Hepatocyte (in vitro differentiated cells): ENCODE measurements around the gene TTC39A. TPM values are rescaled to one million over a fixed set of nuclear protein-coding genes. Genes with fewer than 3 reads are reported as not detected.

ENCODE experiments used
- DNase-seq: peaks from one replicate; pipeline ENCODE4 v3.0.0-alpha.2; 2016; ENCODE audit warnings: low spot score
- H2AFZ ChIP-seq: fragments of 200-600 bp; sonication (generic); 2 replicates; pipeline ENCODE4 v1.6.0; 2016; ENCODE audit warnings: antibody characterized with exemption, mild to moderate bottlenecking
- H3K27ac ChIP-seq: fragments of 200-600 bp; sonication (generic); 2 replicates; pipeline ENCODE4 v1.5.1; 2016; ENCODE audit warnings: mild to moderate bottlenecking
- H3K27me3 ChIP-seq: fragments of 200-600 bp; sonication (generic); 2 replicates; pipeline ENCODE4 v1.6.1; 2016
- H3K36me3 ChIP-seq: fragments of 200-600 bp; sonication (generic); replicated peaks from 2 replicates; pipeline ENCODE4 v1.5.1; 2016; ENCODE audit warnings: low read depth; ENCODE audit not compliant: insufficient read depth
- H3K4me1 ChIP-seq: fragments of 200-600 bp; sonication (generic); 2 replicates; pipeline ENCODE4 v1.5.1; 2016; ENCODE audit warnings: mild to moderate bottlenecking, moderate library complexity; ENCODE audit not compliant: insufficient read depth
- H3K4me2 ChIP-seq: fragments of 200-600 bp; sonication (generic); 2 replicates; pipeline ENCODE4 v1.6.0; 2016
- H3K4me3 ChIP-seq: fragments of 200-600 bp; sonication (generic); 2 replicates; pipeline ENCODE4 v1.5.1; 2016; ENCODE audit warnings: mild to moderate bottlenecking
- H3K79me2 ChIP-seq: fragments of 200-600 bp; sonication (generic); 2 replicates; pipeline ENCODE4 v1.6.0; 2017; ENCODE audit warnings: mild to moderate bottlenecking
- H3K9me2 ChIP-seq: fragments of 200-600 bp; sonication (generic); replicated peaks from 2 replicates; pipeline ENCODE4 v1.6.0; 2017; ENCODE audit warnings: mild to moderate bottlenecking; ENCODE audit not compliant: insufficient read depth
- H3K9me3 ChIP-seq: fragments of 200-600 bp; sonication (generic); 2 replicates; pipeline ENCODE4 v1.5.1; 2016; ENCODE audit warnings: low read depth, mild to moderate bottlenecking
- H4K20me1 ChIP-seq: fragments of 200-600 bp; sonication (generic); 2 replicates; pipeline ENCODE4 v1.6.0; 2016; ENCODE audit warnings: mild to moderate bottlenecking; ENCODE audit not compliant: insufficient read depth, poor library complexity, severe bottlenecking
- CTCF ChIP-seq: fragments of 200-600 bp; sonication (generic); IDR thresholded peaks from 2 replicates; pipeline ENCODE4 v1.5.1; 2016; ENCODE audit warnings: antibody characterized with exemption, mild to moderate bottlenecking; ENCODE audit not compliant: poor library complexity
- EZH2 ChIP-seq: fragments of 200-600 bp; sonication (generic); IDR thresholded peaks from 2 replicates; pipeline ENCODE4 v1.6.1; 2016; ENCODE audit warnings: antibody characterized with exemption, mild to moderate bottlenecking, borderline replicate concordance
- EZH2phosphoT487 ChIP-seq: fragments of 200-600 bp; sonication (generic); IDR thresholded peaks from one replicate; pipeline ENCODE4 v1.6.1; 2018; ENCODE audit warnings: antibody characterized with exemption, mild to moderate bottlenecking, low read depth, moderate library complexity; ENCODE audit not compliant: unreplicated experiment, severe bottlenecking
- WGBS: methylation state at CpG from one replicate; pipeline ENCODE4 v1.1.6; 2016; ENCODE audit warnings: low lambda C conversion rate; ENCODE audit errors: missing lambda C conversion rate; 5-methylcytosine and 5-hydroxymethylcytosine counted together
- polyA plus RNA-seq: library from polyadenylated mRNA; unstranded; fragments of >200 nt; fragmentation: Nextera tagmentation; extraction: Ambion mirVana; gene quantifications from 2 replicates; pipeline ENCODE4 v1.2.1, GENCODE V29; 2016
- total RNA-seq: library from RNA; depleted of rRNA; stranded (reverse); fragments of >200 nt; gene quantifications from 2 replicates; pipeline ENCODE4 v1.2.3, GENCODE V29; 2014

Gene TTC39A
- total and polyA plus RNA-seq, 2 experiments from 2014 or later: 20.5 to 35.1 TPM

GRCh38 chr1:51265618-51266017 is 64.7 kb downstream of the TTC39A start:
- TF ChIP-seq EZH2 (no peak), EZH2phosphoT487 (no peak), CTCF (no peak)
- Histone ChIP-seq H3K4me1 (peaks cover 5% of the 10 kb centered on the region), H4K20me1 (peaks cover 86% of the 10 kb centered on the region), H3K27ac (no peak overlapping the region), H2AFZ (no peak overlapping the region), H3K9me2 (no peaks in the 10 kb centered on the region), H3K4me3 (no peak overlapping the region), H3K9me3 (no peaks in the 10 kb centered on the region), H3K27me3 (no peaks in the 10 kb centered on the region), H3K4me2 (no peak overlapping the region), H3K79me2 (peaks cover 93% of the 10 kb centered on the region), H3K36me3 (no peaks in the 10 kb centered on the region)
- WGBS: 93% methylated on average over 4 of the region's 4 CpGs
- DNase-seq: no peak

- H3K27ac ChIP-seq: peak overlapping the region; percentile 29
Measured at GRCh38 chr1:51264451-51264850, 65.9 kb downstream of the TTC39A start.

GRCh38 chr1:51263147-51263877 is 67.0 kb downstream of the TTC39A start:
- DNase-seq: no peak
- H4K20me1 ChIP-seq: peaks cover 93% of the 10 kb centered on the region
- no peaks in the 10 kb centered on the region for H3K36me3 ChIP-seq
- H2AFZ ChIP-seq: no peak overlapping the region
- H3K4me2 ChIP-seq: no peak overlapping the region
- peaks cover 96% of the 10 kb centered on the region for H3K79me2 ChIP-seq
- H3K27me3 ChIP-seq: no peaks in the 10 kb centered on the region
- H3K4me1 ChIP-seq: peaks cover 5% of the 10 kb centered on the region
- no peak for TF ChIP-seq EZH2
- no peak for TF ChIP-seq CTCF
- no peak for TF ChIP-seq EZH2phosphoT487
- no peak overlapping the region for H3K27ac ChIP-seq
- WGBS: 76% methylated on average over 4 of the region's 4 CpGs
- H3K4me3 ChIP-seq: no peak overlapping the region
- H3K9me2 ChIP-seq: no peaks in the 10 kb centered on the region
- no peaks in the 10 kb centered on the region for H3K9me3 ChIP-seq

More at GRCh38 chr1:51264451-51264850, 65.9 kb downstream of the TTC39A start:
- no peak for TF ChIP-seq EZH2phosphoT487
- no peak for TF ChIP-seq EZH2
- TF ChIP-seq CTCF: no peak
- no peak overlapping the region for H2AFZ ChIP-seq
- H4K20me1 ChIP-seq: peaks cover 93% of the 10 kb centered on the region
- H3K4me1 ChIP-seq: peaks cover 5% of the 10 kb centered on the region
- no peaks in the 10 kb centered on the region for H3K9me2 ChIP-seq
- no peaks in the 10 kb centered on the region for H3K27me3 ChIP-seq
- H3K9me3 ChIP-seq: no peaks in the 10 kb centered on the region
- WGBS: 65% methylated on average over 3 of the region's 3 CpGs
- H3K4me2 ChIP-seq: no peak overlapping the region
- no peaks in the 10 kb centered on the region for H3K36me3 ChIP-seq
- H3K79me2 ChIP-seq: peaks cover 96% of the 10 kb centered on the region
- DNase-seq: peak; percentile 31
- no peak overlapping the region for H3K4me3 ChIP-seq
